ENCODE results near the gene CKAP2L. TPM values are rescaled to one million over a fixed set of nuclear protein-coding genes. Genes with fewer than 3 reads are reported as not detected.
"Not testable (repeated sequence)": the region's sequence is repeated elsewhere in the genome, so short reads cannot be mapped to it uniquely, and the experiment has no call there.

Gene CKAP2L
- total RNA-seq, 4 donors from 2014 or later = 1.2 to 11.3 (median 2.0) TPM

- WGBS, 2 donors = 74 to 78% methylated on average over 12 of the region's 12 CpGs
- intact Hi-C loops (cut with DNase I; ENCODE audit: low total_unique reads) = no loop called here
Observed at GRCh38 chr2:112718863-112719370, 45.5 kb downstream of the CKAP2L start.

GRCh38 chr2:112716826-112717352, 47.5 kb downstream of the CKAP2L start:
- DNase-seq (ENCODE audit: low spot score in 2 of 2); intact Hi-C loops (cut with DNase I; ENCODE audit: low total_unique reads); H3K4me3 ChIP-seq (ENCODE audit: low read depth, poor library complexity, severe bottlenecking): not testable (repeated sequence)
- WGBS, 2 donors = 84 to 94% methylated on average over 3 to 4 of the region's 5 CpGs

More at GRCh38 chr2:112718863-112719370, 45.5 kb downstream of the CKAP2L start:
- TF ChIP-seq POLR2A (IDR thresholded peaks at IDR 0.05) = no peak
- TF ChIP-seq CTCF (IDR thresholded peaks at IDR 0.05) = no peak
- no peak for DNase-seq (ENCODE audit: low spot score in 2 of 2)
- H3K4me3 ChIP-seq (ENCODE audit: low read depth, poor library complexity, severe bottlenecking) = no peak overlapping the region

- H3K4me3 ChIP-seq (ENCODE audit: low read depth, poor library complexity, severe bottlenecking); intact Hi-C loops (cut with DNase I; ENCODE audit: low total_unique reads); DNase-seq (ENCODE audit: low spot score in 2 of 2): not testable (repeated sequence)
- WGBS, 2 donors = 70 to 100% methylated on average over 1 of the region's 1 CpG
Observed at GRCh38 chr2:112716094-112716493, 48.3 kb downstream of the CKAP2L start.

- peak in 1 of 2 donors; percentile 58 for DNase-seq (ENCODE audit: low spot score in 2 of 2)
- 80 to 88% methylated on average over 7 of the region's 7 CpGs for WGBS, 2 donors
- intact Hi-C loops (cut with DNase I; ENCODE audit: low total_unique reads) = no loop called here
- no peak overlapping the region for H3K4me3 ChIP-seq (ENCODE audit: low read depth, poor library complexity, severe bottlenecking)
- TF ChIP-seq POLR2A (IDR thresholded peaks at IDR 0.05) (no peak), CTCF (IDR thresholded peaks at IDR 0.05) (no peak)
Observed at GRCh38 chr2:112714836-112715631, 49.4 kb downstream of the CKAP2L start.

GRCh38 chr2:112714331-112714730, 50.1 kb downstream of the CKAP2L start:
- TF ChIP-seq POLR2A (IDR thresholded peaks at IDR 0.05) (no peak), CTCF (IDR thresholded peaks at IDR 0.05) (no peak)
- WGBS, 2 donors = 75 to 88% methylated on average over 4 of the region's 4 CpGs
- peak in 1 of 2 donors; percentile 57 for DNase-seq (ENCODE audit: low spot score in 2 of 2)
- intact Hi-C loops (cut with DNase I; ENCODE audit: low total_unique reads) = no loop called here
- no peak overlapping the region for H3K4me3 ChIP-seq (ENCODE audit: low read depth, poor library complexity, severe bottlenecking)

- WGBS, 2 donors = 92 to 93% methylated on average over 7 of the region's 7 CpGs
- DNase-seq (ENCODE audit: low spot score in 2 of 2) = peak in 1 of 2 donors; percentile 36
- intact Hi-C loops (cut with DNase I; ENCODE audit: low total_unique reads) = no loop called here
- TF ChIP-seq CTCF (IDR thresholded peaks at IDR 0.05) (no peak), POLR2A (IDR thresholded peaks at IDR 0.05) (no peak)
- H3K4me3 ChIP-seq (ENCODE audit: low read depth, poor library complexity, severe bottlenecking) = no peak overlapping the region
Observed at GRCh38 chr2:112713926-112714325, 50.5 kb downstream of the CKAP2L start.
